Fibroblast of peridontal ligament (primary cell): ENCODE results near the gene NRP1.
A peak's percentile ranks its signal among the peaks of the same experiment; 100 is the strongest.

Source experiments
- DNase-seq: peaks from one replicate; pipeline ENCODE4 v3.0.0-alpha.2; 2010; ENCODE audit errors: extremely low read depth

NRP1 gene

GRCh38 chr10:33262871-33263270, 71.6 kb downstream of the NRP1 start:
- DNase-seq: no peak

GRCh38 chr10:33260403-33261149, 73.9 kb downstream of the NRP1 start:
- peak; percentile 47 for DNase-seq

DNA sequence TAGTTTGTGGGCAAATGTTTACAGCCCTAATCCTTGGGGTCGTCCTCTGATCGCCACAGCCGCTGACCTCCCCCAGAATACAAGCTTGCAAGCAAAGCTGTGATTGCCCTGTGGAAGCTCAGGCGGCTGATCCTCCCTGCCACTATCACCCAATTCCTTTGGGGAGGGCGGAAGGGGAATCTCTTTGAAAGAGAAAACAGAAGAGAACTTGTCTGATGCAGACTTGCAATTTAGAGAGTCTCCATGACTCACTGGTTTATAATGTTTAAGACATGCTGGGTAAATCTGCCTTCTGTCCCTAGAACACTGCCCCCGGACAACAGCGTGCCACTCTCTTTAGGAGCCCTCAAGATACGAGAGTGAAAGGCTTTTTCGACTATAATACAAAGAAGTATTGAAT, 75.5 kb downstream of the NRP1 start:
- peak; percentile 58 for DNase-seq

GRCh38 chr10:33257439-33258080, 76.9 kb downstream of the NRP1 start:
- DNase-seq: no peak

DNA sequence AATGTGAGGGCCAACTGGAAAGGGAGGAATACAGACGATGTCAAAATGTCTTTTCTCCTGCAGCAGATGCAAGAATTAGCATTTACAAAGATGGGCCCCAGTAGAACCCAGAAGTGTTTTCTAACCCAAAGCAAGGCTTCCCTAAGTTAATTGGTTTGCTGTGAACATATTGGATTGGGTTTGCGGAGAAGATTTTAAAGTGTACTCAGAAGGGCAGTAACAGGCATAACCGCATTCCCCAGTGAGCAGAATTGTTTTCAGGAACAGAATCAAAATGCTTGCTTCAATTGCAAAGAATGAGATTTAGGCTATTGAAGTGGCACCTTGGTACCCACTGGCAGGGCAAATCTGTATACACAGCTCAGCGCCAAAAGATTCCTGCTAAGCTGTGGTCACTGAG, 78.0 kb downstream of the NRP1 start:
- DNase-seq: no peak

GRCh38 chr10:33254556-33255160, 79.8 kb downstream of the NRP1 start:
- DNase-seq: no peak

DNA sequence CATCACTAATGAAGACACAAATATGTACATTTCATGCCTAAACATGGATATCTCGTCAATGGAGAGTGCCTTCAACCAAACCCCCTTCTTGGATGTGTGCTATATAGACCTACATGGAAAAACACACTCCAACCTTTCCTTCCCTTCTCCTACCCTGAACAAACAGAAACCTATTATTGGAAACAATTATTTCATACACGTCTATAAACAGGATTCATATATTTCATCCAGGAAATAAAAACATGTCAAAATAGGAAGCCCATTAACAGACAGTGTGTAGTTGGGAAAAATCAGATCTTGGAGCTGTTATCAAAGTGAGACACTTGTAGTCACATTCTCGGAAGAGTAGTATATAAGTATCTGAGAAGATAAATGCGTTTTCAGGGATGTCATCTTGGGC, 81.1 kb downstream of the NRP1 start:
- no peak for DNase-seq

GRCh38 chr10:33252794-33253203, 81.7 kb downstream of the NRP1 start:
- peak; percentile 88 for DNase-seq

- DNase-seq: no peak
These were observed 82.1 kb downstream of the NRP1 start for GRCh38 chr10:33252324-33252723.

DNA sequence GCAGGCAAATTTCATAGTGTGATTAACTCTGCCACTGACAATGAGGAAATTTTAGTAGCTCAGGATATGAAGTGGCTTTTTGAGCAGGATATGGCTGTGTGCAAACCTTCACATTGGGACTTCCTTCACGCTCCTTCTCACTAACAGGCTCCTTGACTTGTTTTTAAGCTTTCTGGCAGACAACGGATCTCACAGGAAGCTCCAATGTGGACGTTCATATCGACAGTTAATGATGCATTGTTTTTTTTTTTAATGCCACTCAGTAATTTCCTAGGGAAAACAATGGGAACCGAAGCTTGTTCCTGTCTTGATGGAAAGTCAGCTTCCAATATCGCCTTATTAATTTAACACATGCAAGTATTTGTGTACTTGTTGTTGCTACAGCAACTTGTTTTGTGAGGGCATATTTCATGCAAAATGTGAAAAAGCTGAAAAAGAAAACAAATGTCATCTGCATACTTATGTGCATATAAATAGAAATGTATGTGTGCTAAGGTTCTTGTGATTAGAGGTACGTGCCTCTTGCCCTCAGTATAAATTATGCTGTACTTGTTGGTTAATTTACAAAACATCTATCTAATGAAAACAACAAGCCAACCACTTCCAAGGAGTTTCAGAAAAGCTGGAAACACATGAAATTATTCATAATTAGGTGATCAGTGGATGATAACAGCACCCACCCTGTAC, 84.7 kb downstream of the NRP1 start:
- DNase-seq: no peak

DNA sequence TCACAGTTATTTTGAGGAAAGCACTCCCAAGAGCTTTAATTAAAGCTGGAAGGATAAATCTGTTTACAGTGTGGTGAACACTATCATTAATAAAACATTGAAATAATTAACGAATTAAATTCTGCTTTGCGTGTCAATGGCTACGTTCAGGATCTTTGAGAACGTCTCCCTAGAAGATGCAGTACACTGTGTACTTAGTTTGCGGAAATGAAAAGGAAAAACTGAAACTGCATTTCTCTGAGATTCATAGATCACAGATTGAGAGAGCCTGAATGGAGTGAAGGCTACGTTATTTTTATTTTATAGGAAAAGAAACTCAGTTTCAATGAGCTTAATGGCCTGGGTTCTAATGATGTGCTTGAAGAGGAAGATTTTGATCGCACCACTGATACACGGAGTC, 85.3 kb downstream of the NRP1 start:
- no peak for DNase-seq

DNA sequence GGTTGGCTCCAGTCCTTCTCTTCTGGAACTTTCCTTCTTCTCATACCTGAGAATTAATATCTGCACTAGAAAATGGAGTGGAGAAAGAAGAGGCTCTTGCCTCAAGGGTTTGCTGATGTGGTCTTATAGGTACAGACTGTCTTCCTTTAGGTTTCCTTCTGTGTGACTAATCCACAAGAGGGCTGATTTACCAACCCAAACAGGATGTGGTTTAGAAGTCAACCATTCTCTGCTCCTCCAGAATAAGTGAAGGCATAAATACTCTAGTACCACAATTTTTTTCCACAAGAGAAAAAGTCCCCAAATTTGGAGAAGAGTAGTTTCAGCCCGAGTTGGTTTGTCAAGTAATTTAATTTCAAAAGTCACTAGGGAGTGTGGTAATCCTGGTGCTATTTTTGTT, 85.8 kb downstream of the NRP1 start:
- peak; percentile 70 for DNase-seq

- DNase-seq: no peak
These were observed 87.1 kb downstream of the NRP1 start for GRCh38 chr10:33247221-33247922.

GRCh38 chr10:33245343-33245742, 89.1 kb downstream of the NRP1 start:
- no peak for DNase-seq

- DNase-seq: peak; percentile 44
These were observed 90.0 kb downstream of the NRP1 start for GRCh38 chr10:33244354-33244967.

DNA sequence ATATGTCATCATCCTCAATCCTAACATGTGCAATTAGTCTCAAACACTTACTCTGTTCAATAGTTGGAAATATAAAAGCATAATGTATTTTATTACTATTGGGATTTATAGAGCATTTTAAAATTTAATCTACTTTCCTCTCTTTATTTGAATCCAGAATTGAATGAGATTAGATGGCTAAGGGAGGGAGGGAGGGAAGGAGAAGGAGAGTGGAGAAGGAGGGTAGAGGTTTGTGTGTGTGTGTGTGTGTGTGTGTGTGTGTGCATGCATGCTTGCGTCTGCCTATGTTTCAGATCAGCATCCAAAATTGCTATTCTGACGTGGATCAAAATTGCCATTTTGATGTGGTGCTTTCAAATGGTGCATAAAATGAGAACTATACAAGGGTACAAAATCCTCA, 90.8 kb downstream of the NRP1 start:
- no peak for DNase-seq

GRCh38 chr10:33242931-33243330, 91.5 kb downstream of the NRP1 start:
- DNase-seq: no peak

- DNase-seq: no peak
These were observed 93.1 kb downstream of the NRP1 start for GRCh38 chr10:33241351-33241750.

DNA sequence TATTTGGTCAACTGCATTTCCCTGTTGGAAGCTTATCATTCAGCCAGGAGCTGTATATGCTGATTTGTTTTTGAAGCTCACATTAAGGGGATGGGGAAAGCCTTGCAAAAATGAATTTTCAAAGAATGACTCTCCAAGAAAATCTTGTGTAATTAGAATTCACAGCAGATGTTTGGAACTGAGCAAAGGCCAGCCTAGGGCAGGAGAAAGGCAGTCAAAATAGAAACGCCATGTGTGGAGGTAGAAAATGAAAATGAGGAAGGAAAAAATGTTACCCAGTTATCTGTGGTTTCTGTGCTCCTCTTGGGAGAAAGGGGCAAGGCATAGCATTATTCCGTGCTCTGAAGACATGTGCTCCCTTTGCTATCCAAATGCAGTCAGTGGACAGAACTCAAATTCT, 93.5 kb downstream of the NRP1 start:
- DNase-seq: peak; percentile 94

- DNase-seq: no peak
These were observed 94.2 kb downstream of the NRP1 start for GRCh38 chr10:33240258-33240657.

DNA sequence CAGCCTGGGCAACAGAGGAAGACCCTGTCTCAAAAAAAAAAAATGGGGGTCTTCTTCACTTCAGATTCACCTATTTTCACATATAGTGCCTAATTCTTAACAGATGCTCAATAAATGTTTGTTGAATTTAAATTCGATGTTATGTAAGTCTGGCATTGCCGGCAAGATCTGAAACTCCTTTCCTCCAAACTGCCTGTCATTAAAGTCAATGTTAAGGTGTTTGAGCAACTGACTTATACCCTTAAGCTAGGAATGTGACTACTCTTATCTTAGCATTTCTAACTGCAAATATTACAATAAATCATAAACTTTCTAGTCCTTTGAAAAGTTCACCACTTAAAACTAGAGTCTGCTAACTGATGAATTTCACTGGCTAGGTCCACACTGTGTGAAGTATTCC, 95.2 kb downstream of the NRP1 start:
- no peak for DNase-seq

- DNase-seq: peak; percentile 61
These were observed 95.8 kb downstream of the NRP1 start for GRCh38 chr10:33238643-33239042.
